Activated naive CD8-positive, alpha-beta T cell treated with anti-CD3 and anti-CD28 coated beads for 36 hours (primary cell): ENCODE results near the gene NDUFA11. TPM values are rescaled to one million over a fixed set of nuclear protein-coding genes. Genes with fewer than 3 reads are reported as not detected.

ENCODE experiments used
- DNase-seq: peaks from one replicate; pipeline ENCODE4 v3.0.0; 2021
- H3K27ac Mint-ChIP-seq: one replicate; pipeline ENCODE4 v1.8.0; 2022; ENCODE audit warnings: mild to moderate bottlenecking, moderate library complexity, mixed read lengths
- H3K27me3 Mint-ChIP-seq: one replicate; pipeline ENCODE4 v1.8.0; 2022; ENCODE audit warnings: mild to moderate bottlenecking, mixed read lengths
- H3K36me3 Mint-ChIP-seq: one replicate; pipeline ENCODE4 v1.8.0; 2021; ENCODE audit warnings: mild to moderate bottlenecking, mixed read lengths
- H3K4me1 Mint-ChIP-seq: one replicate; pipeline ENCODE4 v1.8.0; 2021; ENCODE audit warnings: mixed read lengths
- H3K4me3 Mint-ChIP-seq: one replicate; pipeline ENCODE4 v1.8.0; 2022; ENCODE audit warnings: mild to moderate bottlenecking, moderate library complexity, mixed read lengths
- H3K9me3 Mint-ChIP-seq: one replicate; pipeline ENCODE4 v1.8.0; 2022; ENCODE audit warnings: mixed read lengths
- total RNA-seq, 2 experiments: library from RNA; stranded (reverse); gene quantifications; one replicate each; pipeline ENCODE4 v1.2.3, GENCODE V29; 2021

Gene NDUFA11
- total RNA-seq, 2 experiments from 2014 or later = 244 to 255 TPM

- peaks cover 25% of the 10 kb centered on the region for H3K36me3 Mint-ChIP-seq
- H3K27ac Mint-ChIP-seq = peak within 1 kb of the TSS; percentile 99
- H3K9me3 Mint-ChIP-seq = no peaks in the 10 kb centered on the region
- H3K4me1 Mint-ChIP-seq = peaks cover 35% of the 10 kb centered on the region
- H3K4me3 Mint-ChIP-seq = peak within 1 kb of the TSS; percentile 98
- H3K27me3 Mint-ChIP-seq = peaks cover 4% of the 10 kb centered on the region
- DNase-seq = peak; percentile 100
Observed at GRCh38 chr19:5904352-5905113, 943 bp upstream of the NDUFA11 start, which contains the start of gene VMAC. Gene VMAC (plus strand): TSS chr19:5904872. CDS start chr19:5904891, 19 bp downstream.

- H3K36me3 Mint-ChIP-seq = peaks cover 25% of the 10 kb centered on the region
- DNase-seq = peak; percentile 31
- peak overlapping the region; percentile 99 for H3K27ac Mint-ChIP-seq
- peaks cover 4% of the 10 kb centered on the region for H3K27me3 Mint-ChIP-seq
- peaks cover 35% of the 10 kb centered on the region for H3K4me1 Mint-ChIP-seq
- H3K9me3 Mint-ChIP-seq = no peaks in the 10 kb centered on the region
- H3K4me3 Mint-ChIP-seq = peak overlapping the region; percentile 98
Observed at GRCh38 chr19:5903056-5903623, 450 bp downstream of the NDUFA11 start.

- DNase-seq = no peak
- Mint-ChIP-seq H3K4me1 (peaks cover 24% of the 10 kb centered on the region), H3K27me3 (peaks cover 4% of the 10 kb centered on the region), H3K27ac (peak overlapping the region; percentile 62), H3K4me3 (no peak overlapping the region), H3K9me3 (no peaks in the 10 kb centered on the region), H3K36me3 (peaks cover 19% of the 10 kb centered on the region)
Observed at GRCh38 chr19:5900976-5901375, 2.6 kb downstream of the NDUFA11 start.

- Mint-ChIP-seq H3K27ac (no peak overlapping the region), H3K36me3 (peaks cover 22% of the 10 kb centered on the region), H3K27me3 (peaks cover 4% of the 10 kb centered on the region), H3K4me1 (peaks cover 24% of the 10 kb centered on the region), H3K9me3 (no peaks in the 10 kb centered on the region), H3K4me3 (no peak overlapping the region)
- no peak for DNase-seq
Observed at GRCh38 chr19:5899728-5900526, 3.7 kb downstream of the NDUFA11 start.

GRCh38 chr19:5897189-5897969 lies 6.2 kb downstream of the NDUFA11 start:
- DNase-seq = no peak
- H3K36me3 Mint-ChIP-seq = peaks cover 15% of the 10 kb centered on the region
- no peaks in the 10 kb centered on the region for H3K9me3 Mint-ChIP-seq
- H3K4me3 Mint-ChIP-seq = no peak overlapping the region
- no peak overlapping the region for H3K27ac Mint-ChIP-seq
- H3K4me1 Mint-ChIP-seq = peaks cover 19% of the 10 kb centered on the region
- peaks cover under 1% of the 10 kb centered on the region for H3K27me3 Mint-ChIP-seq

GRCh38 chr19:5896365-5897076 lies 7.1 kb downstream of the NDUFA11 start:
- H3K4me3 Mint-ChIP-seq = no peak overlapping the region
- H3K9me3 Mint-ChIP-seq = no peaks in the 10 kb centered on the region
- peaks cover 15% of the 10 kb centered on the region for H3K36me3 Mint-ChIP-seq
- peaks cover 18% of the 10 kb centered on the region for H3K4me1 Mint-ChIP-seq
- peaks cover 6% of the 10 kb centered on the region for H3K27me3 Mint-ChIP-seq
- DNase-seq = no peak
- no peak overlapping the region for H3K27ac Mint-ChIP-seq

GRCh38 chr19:5895890-5896289 lies 7.7 kb downstream of the NDUFA11 start:
- Mint-ChIP-seq H3K4me1 (peaks cover 12% of the 10 kb centered on the region), H3K9me3 (no peaks in the 10 kb centered on the region), H3K4me3 (no peak overlapping the region), H3K27ac (no peak overlapping the region), H3K27me3 (peaks cover 12% of the 10 kb centered on the region), H3K36me3 (peaks cover 11% of the 10 kb centered on the region)
- no peak for DNase-seq

GRCh38 chr19:5895409-5895808 lies 8.2 kb downstream of the NDUFA11 start:
- Mint-ChIP-seq H3K9me3 (no peaks in the 10 kb centered on the region), H3K27me3 (peaks cover 17% of the 10 kb centered on the region), H3K36me3 (peaks cover 10% of the 10 kb centered on the region), H3K27ac (no peak overlapping the region), H3K4me3 (no peak overlapping the region), H3K4me1 (peaks cover 12% of the 10 kb centered on the region)
- DNase-seq = no peak

- H3K9me3 Mint-ChIP-seq = no peaks in the 10 kb centered on the region
- peaks cover 22% of the 10 kb centered on the region for H3K27me3 Mint-ChIP-seq
- no peak overlapping the region for H3K4me3 Mint-ChIP-seq
Observed at GRCh38 chr19:5894704-5895349, 8.8 kb downstream of the NDUFA11 start.

GRCh38 chr19:5893907-5894703 lies 9.5 kb downstream of the NDUFA11 start:
- Mint-ChIP-seq H3K4me3 (no peak overlapping the region), H3K36me3 (peaks cover 3% of the 10 kb centered on the region), H3K27ac (no peak overlapping the region), H3K27me3 (peaks cover 30% of the 10 kb centered on the region), H3K4me1 (peaks cover 4% of the 10 kb centered on the region), H3K9me3 (no peaks in the 10 kb centered on the region)
- no peak for DNase-seq

More at GRCh38 chr19:5894704-5895349, 8.8 kb downstream of the NDUFA11 start:
- Mint-ChIP-seq H3K4me1 (peaks cover 6% of the 10 kb centered on the region), H3K27ac (no peak overlapping the region), H3K36me3 (peaks cover 4% of the 10 kb centered on the region)
- no peak for DNase-seq

GRCh38 chr19:5893296-5893903 lies 10.2 kb downstream of the NDUFA11 start:
- Mint-ChIP-seq H3K27me3 (peaks cover 37% of the 10 kb centered on the region), H3K9me3 (no peaks in the 10 kb centered on the region), H3K4me1 (peaks cover 4% of the 10 kb centered on the region), H3K4me3 (no peak overlapping the region), H3K27ac (no peak overlapping the region), H3K36me3 (peaks cover 3% of the 10 kb centered on the region)
- no peak for DNase-seq

- Mint-ChIP-seq H3K27me3 (peaks cover 42% of the 10 kb centered on the region), H3K4me1 (peaks cover 3% of the 10 kb centered on the region), H3K36me3 (peaks cover 3% of the 10 kb centered on the region), H3K9me3 (no peaks in the 10 kb centered on the region), H3K27ac (no peak overlapping the region), H3K4me3 (no peak overlapping the region)
- DNase-seq = no peak
Observed at GRCh38 chr19:5892772-5893275, 10.8 kb downstream of the NDUFA11 start.
